ENCODE data around the gene UCK2. TPM values are rescaled to one million over a fixed set of nuclear protein-coding genes. Genes with fewer than 3 reads are reported as not detected.

Gene UCK2
- total and polyA plus RNA-seq, 10 of the 15 experiments (the other 5 are each of a cell fraction or from before 2014, with no cell fraction given) = 55.3 to 106 (median 84.9) TPM

DNA sequence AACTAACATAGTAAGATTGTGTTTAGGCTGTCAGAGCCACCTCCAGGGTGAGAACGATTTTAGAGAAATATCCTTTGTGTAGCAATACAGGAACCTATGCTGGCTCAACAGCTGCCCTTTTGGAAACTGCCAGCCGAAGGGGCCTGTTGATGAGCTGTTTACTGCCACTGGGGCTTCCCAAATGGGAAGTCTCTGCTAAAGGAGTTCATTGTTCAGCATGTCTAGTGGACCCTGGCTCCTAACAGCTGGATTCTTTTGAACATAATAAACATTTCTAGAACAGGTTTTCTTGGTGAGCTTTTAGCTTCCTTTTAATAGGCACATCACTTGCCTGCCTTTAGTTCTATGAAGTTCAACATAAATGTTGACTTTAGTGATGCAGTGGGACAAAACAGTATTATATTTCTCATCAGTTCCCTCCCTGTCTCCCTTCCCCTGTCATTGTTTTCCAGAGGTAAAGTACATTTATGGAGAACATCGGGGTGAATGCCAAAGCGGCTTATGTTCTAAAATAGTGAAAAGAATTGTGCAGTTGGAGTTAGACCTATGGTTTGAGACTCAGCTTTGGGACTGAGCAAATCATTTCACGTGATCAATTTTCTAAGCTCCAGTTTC, 57.4 kb downstream of the UCK2 start:
- ChIA-PET CTCF (interaction anchor here (0.8 to 3.1 kb wide), 17 partner anchors 9 to 284 kb away, joined by 3 to 18 read pairs (median 5); partner anchors contain the start of genes ALDH9A1, TMCO1 and UCK2), RAD21 (ENCODE audit: unreplicated experiment) (interaction anchor here (0.8 to 4.9 kb wide), 16 partner anchors 10 to 283 kb away, joined by 3 to 37 read pairs (median 4); partner anchors contain the start of gene TMCO1), SMC1A (ENCODE audit: uncharacterized antibody, unreplicated experiment) (interaction anchor here (0.6 to 5.8 kb wide), 26 partner anchors 8 to 283 kb away, joined by 3 to 49 read pairs (median 8); partner anchors contain the start of gene TMCO1), POLR2A (interaction anchor here (0.9 to 2.6 kb wide), 8 partner anchors 9 to 286 kb away, joined by 3 to 16 read pairs (median 5); no protein-coding TSS in a partner anchor)
- in situ Hi-C loops (cut with MboI) = loop anchor here (5.0 kb wide), 2 partner anchors 37 to 117 kb away; partner anchors contain the start of gene TMCO1
- no peaks in the 10 kb centered on the region for H3K27me3 ChIP-seq (replicated peaks in 1 of 2; ENCODE audit: control insufficient read depth in 2 of 2, insufficient read depth in 2 of 2, low read length in 1 of 2)
- H3K27ac ChIP-seq (ENCODE audit: control insufficient read depth, insufficient read depth) = peak overlapping the region; percentile 64
- peaks cover 53% of the 10 kb centered on the region for H3K4me1 ChIP-seq (ENCODE audit: control insufficient read depth, insufficient read depth, low read length)
- no peaks in the 10 kb centered on the region for H3K9me3 ChIP-seq (replicated peaks; ENCODE audit: control insufficient read depth, insufficient read depth, low read length)
- no peak overlapping the region for H2AFZ ChIP-seq (ENCODE audit: control insufficient read depth, low read depth, low read length)
- H3K9ac ChIP-seq (ENCODE audit: control insufficient read depth, insufficient read depth, low read length) = no peak overlapping the region
- DNase-seq (ENCODE audit: low read depth, low spot score) (no peak), ATAC-seq (peak; percentile 70), FAIRE-seq (no peak)
- H3K4me3 ChIP-seq = no peak overlapping the region
- no TSS peak for BruUV-seq (replicated peaks)
- intact Hi-C loops (cut with micrococcal nuclease; ENCODE audit: unreplicated experiment) = loop anchor here (5.0 kb wide), 1 partner anchor 42 kb away; no protein-coding TSS in a partner anchor
- no peaks in the 10 kb centered on the region; a peak in 2 of 4 replicates for H3K36me3 ChIP-seq (ENCODE audit: control insufficient read depth in 2 of 2, insufficient read depth in 2 of 2, low read length in 1 of 2)
- peaks cover 89% of the 10 kb centered on the region for H3K79me2 ChIP-seq (ENCODE audit: control insufficient read depth, insufficient read depth, low read length)
- no peaks in the 10 kb centered on the region for H4K20me1 ChIP-seq (ENCODE audit: control insufficient read depth, insufficient read depth)
- no peak for TF ChIP-seq SUPT20H (IDR thresholded peaks at IDR 0.05; ENCODE audit: borderline replicate concordance, control insufficient read depth, low read depth, low read length)
- TF ChIP-seq IKZF1 (conservative IDR thresholded peaks at IDR 0.05) = peak; percentile 34; the same call in 1 of the 2 replicates
- 62% methylated on average over 5 of the region's 5 CpGs for WGBS (ENCODE audit: insufficient coverage, insufficient replicate concordance, low lambda C conversion rate, missing lambda C conversion rate)
- peak overlapping the region; percentile 20 for H3K4me2 ChIP-seq (ENCODE audit: control insufficient read depth, insufficient read depth)

GRCh38 chr1:165885305-165885694, 57.9 kb downstream of the UCK2 start:
- WGBS (ENCODE audit: insufficient coverage, insufficient replicate concordance, low lambda C conversion rate, missing lambda C conversion rate) = 78% methylated on average over 3 of the region's 3 CpGs
- no TSS peak for BruUV-seq (replicated peaks)
- H3K4me2 ChIP-seq (ENCODE audit: control insufficient read depth, insufficient read depth) = peak overlapping the region; percentile 56

More at GRCh38 chr1:165885305-165885694, 57.9 kb downstream of the UCK2 start:
- H3K36me3 ChIP-seq (ENCODE audit: control insufficient read depth in 2 of 2, insufficient read depth in 2 of 2, low read length in 1 of 2) = peaks cover 2 to 5% of the 10 kb centered on the region in 2 experiments; a peak in 3 of 4 replicates
- H3K9me3 ChIP-seq (replicated peaks; ENCODE audit: control insufficient read depth, insufficient read depth, low read length) = no peaks in the 10 kb centered on the region
- RAD21 ChIA-PET (ENCODE audit: unreplicated experiment) = interaction anchor here (0.9 to 4.9 kb wide), 9 partner anchors 12 to 116 kb away, joined by 3 to 37 read pairs (median 4); partner anchors contain the start of gene TMCO1
- H3K4me3 ChIP-seq = no peak overlapping the region
- H3K4me1 ChIP-seq (ENCODE audit: control insufficient read depth, insufficient read depth, low read length) = peaks cover 53% of the 10 kb centered on the region
- H3K9ac ChIP-seq (ENCODE audit: control insufficient read depth, insufficient read depth, low read length) = no peak overlapping the region
- POLR2A ChIA-PET = interaction anchor here (0.9 to 2.6 kb wide), 6 partner anchors 10 to 285 kb away, joined by 3 to 16 read pairs (median 5); no protein-coding TSS in a partner anchor
- SMC1A ChIA-PET (ENCODE audit: uncharacterized antibody, unreplicated experiment) = interaction anchor here (0.6 to 5.8 kb wide), 20 partner anchors 8 to 283 kb away, joined by 3 to 49 read pairs (median 10); no protein-coding TSS in a partner anchor
- H3K79me2 ChIP-seq (ENCODE audit: control insufficient read depth, insufficient read depth, low read length) = peaks cover 86% of the 10 kb centered on the region
- ATAC-seq (peak; percentile 34), FAIRE-seq (no peak), DNase-seq (ENCODE audit: low read depth, low spot score) (no peak)
- CTCF ChIA-PET = interaction anchor here (1.0 to 3.1 kb wide), 10 partner anchors 10 to 199 kb away, joined by 3 to 18 read pairs (median 6); partner anchors contain the start of genes TMCO1 and UCK2
- in situ Hi-C loops (cut with MboI) = loop anchor here (5.0 kb wide), 1 partner anchor 118 kb away; the partner anchor contains the start of gene TMCO1
- no peaks in the 10 kb centered on the region for H3K27me3 ChIP-seq (replicated peaks in 1 of 2; ENCODE audit: control insufficient read depth in 2 of 2, insufficient read depth in 2 of 2, low read length in 1 of 2)
- no peaks in the 10 kb centered on the region for H4K20me1 ChIP-seq (ENCODE audit: control insufficient read depth, insufficient read depth)
- peak overlapping the region; percentile 64 for H3K27ac ChIP-seq (ENCODE audit: control insufficient read depth, insufficient read depth)
- no peak overlapping the region for H2AFZ ChIP-seq (ENCODE audit: control insufficient read depth, low read depth, low read length)
- TF ChIP-seq CBX3 (IDR thresholded peaks at IDR 0.05; ENCODE audit: borderline replicate concordance, low read depth) = no peak
- no peak for TF ChIP-seq ATF3 (IDR thresholded peaks at IDR 0.05; ENCODE audit: borderline replicate concordance, extremely low read depth, low read depth, low read length)
- TF ChIP-seq SP1 (IDR thresholded peaks at IDR 0.05; ENCODE audit: low read depth, low read length) = no peak
- no peak for TF ChIP-seq SPI1 (IDR thresholded peaks at IDR 0.05; ENCODE audit: borderline replicate concordance, insufficient read depth, low read depth, low read length)
- no peak for TF ChIP-seq PAX5 (IDR thresholded peaks at IDR 0.05; ENCODE audit: borderline replicate concordance, low read depth, low read length)
- no peak for TF ChIP-seq ZZZ3 (IDR thresholded peaks at IDR 0.05; ENCODE audit: control insufficient read depth, insufficient read length, low read depth)
- intact Hi-C loops (cut with micrococcal nuclease; ENCODE audit: unreplicated experiment) = no loop called here
